ENCODE measurements around the gene MAP7.

DNA sequence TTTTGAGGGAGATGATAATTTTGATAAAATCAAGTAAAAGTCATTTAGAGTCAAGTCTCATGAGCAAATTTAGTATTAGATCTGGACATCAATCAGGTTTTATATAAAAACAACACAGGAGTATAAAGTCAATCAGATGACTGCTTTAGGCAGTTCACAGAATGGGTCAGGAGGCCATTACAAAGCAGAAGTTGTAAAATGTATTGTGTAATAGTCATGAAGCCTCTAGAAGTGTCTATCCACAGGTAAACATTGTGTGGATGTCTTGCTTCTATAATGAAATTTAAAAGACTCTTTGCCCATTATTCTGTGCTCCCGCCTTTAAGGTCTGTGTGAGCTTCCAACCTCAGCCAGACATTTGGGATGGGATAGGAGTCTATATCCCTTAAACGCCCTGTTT, 28.8 kb downstream of the MAP7 start:
- no peak for TF ChIP-seq FOSL2 (IDR thresholded peaks at IDR 0.05)
- TF ChIP-seq FOSL2 (CRISPR knock-in tag; IDR thresholded peaks at IDR 0.05) = no peak
- no peak for TF ChIP-seq POLR2AphosphoS2 (conservative IDR thresholded peaks at IDR 0.05; ENCODE audit: low read length)
- no peak for TF ChIP-seq SMC3 (IDR thresholded peaks at IDR 0.05)
- no peak for TF ChIP-seq HMGXB4 (CRISPR knock-in tag; IDR thresholded peaks at IDR 0.05; ENCODE audit: borderline replicate concordance)
- TF ChIP-seq, protein P1, sequence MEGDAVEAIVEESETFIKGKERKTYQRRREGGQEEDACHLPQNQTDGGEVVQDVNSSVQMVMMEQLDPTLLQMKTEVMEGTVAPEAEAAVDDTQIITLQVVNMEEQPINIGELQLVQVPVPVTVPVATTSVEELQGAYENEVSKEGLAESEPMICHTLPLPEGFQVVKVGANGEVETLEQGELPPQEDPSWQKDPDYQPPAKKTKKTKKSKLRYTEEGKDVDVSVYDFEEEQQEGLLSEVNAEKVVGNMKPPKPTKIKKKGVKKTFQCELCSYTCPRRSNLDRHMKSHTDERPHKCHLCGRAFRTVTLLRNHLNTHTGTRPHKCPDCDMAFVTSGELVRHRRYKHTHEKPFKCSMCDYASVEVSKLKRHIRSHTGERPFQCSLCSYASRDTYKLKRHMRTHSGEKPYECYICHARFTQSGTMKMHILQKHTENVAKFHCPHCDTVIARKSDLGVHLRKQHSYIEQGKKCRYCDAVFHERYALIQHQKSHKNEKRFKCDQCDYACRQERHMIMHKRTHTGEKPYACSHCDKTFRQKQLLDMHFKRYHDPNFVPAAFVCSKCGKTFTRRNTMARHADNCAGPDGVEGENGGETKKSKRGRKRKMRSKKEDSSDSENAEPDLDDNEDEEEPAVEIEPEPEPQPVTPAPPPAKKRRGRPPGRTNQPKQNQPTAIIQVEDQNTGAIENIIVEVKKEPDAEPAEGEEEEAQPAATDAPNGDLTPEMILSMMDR (IDR thresholded peaks at IDR 0.05) = no peak
- TF ChIP-seq CHD2 (IDR thresholded peaks at IDR 0.05; ENCODE audit: low read length, partially characterized antibody) = no peak
- TF ChIP-seq NR3C1 (IDR thresholded peaks at IDR 0.05) = no peak
- no peak for TF ChIP-seq MAZ (IDR thresholded peaks at IDR 0.05; ENCODE audit: borderline replicate concordance, low read depth, low read length)
- TF ChIP-seq RAD21 (conservative IDR thresholded peaks at IDR 0.05 in 1 of 2, IDR thresholded peaks at IDR 0.05 in 1 of 2) = no peak
- TF ChIP-seq KDM5A (IDR thresholded peaks at IDR 0.05) = no peak
- TF ChIP-seq USF2 (IDR thresholded peaks at IDR 0.05) = no peak
- no peak for TF ChIP-seq MAFK (IDR thresholded peaks at IDR 0.05; ENCODE audit: partially characterized antibody)
- no peak for TF ChIP-seq ESRRA (IDR thresholded peaks at IDR 0.05; ENCODE audit: borderline replicate concordance, low read length)
